ENCODE results near the gene MRPL53. TPM values are rescaled to one million over a fixed set of nuclear protein-coding genes. Genes with fewer than 3 reads are reported as not detected.

MRPL53 gene
- total and polyA plus RNA-seq, 9 of the 15 experiments (the other 6 are each of a cell fraction or from before 2014, with no cell fraction given) = 11.5 to 87.9 (median 41.1) TPM

- TF ChIP-seq HSF4 (CRISPR knock-in tag; IDR thresholded peaks at IDR 0.05; ENCODE audit: borderline replicate concordance) (no peak), TARDBP (IDR thresholded peaks at IDR 0.05) (no peak), ZFP1 (CRISPR knock-in tag; IDR thresholded peaks at IDR 0.05) (no peak), ZFP36 (IDR thresholded peaks at IDR 0.05; ENCODE audit: low read depth, low read length, partially characterized antibody) (no peak), ZNF140 (CRISPR knock-in tag; IDR thresholded peaks at IDR 0.05) (no peak), POLR2AphosphoS5 (IDR thresholded peaks at IDR 0.05; ENCODE audit: control insufficient read depth, insufficient read depth, low read depth, low read length) (peak; percentile 67; the same call in 1 of the 2 replicates), MED1 (CRISPR knock-in tag; IDR thresholded peaks at IDR 0.05; ENCODE audit: borderline replicate concordance) (no peak), HES1 (IDR thresholded peaks at IDR 0.05; ENCODE audit: low read depth) (no peak), NCOA4 (IDR thresholded peaks at IDR 0.05; ENCODE audit: partially characterized antibody) (no peak), SIX5 (IDR thresholded peaks at IDR 0.05; ENCODE audit: borderline replicate concordance in 1 of 2, insufficient read depth in 1 of 2, low read depth in 1 of 2, low read length in 2 of 2) (no peak), ARID1B (IDR thresholded peaks at IDR 0.05) (peak; percentile 15; the same call in 1 of the 2 replicates), NR1H2 (CRISPR knock-in tag; IDR thresholded peaks at IDR 0.05) (0 out of 2 replicates have a peak, but pooled peaks have one; percentile 29), FOXJ3 (CRISPR knock-in tag; IDR thresholded peaks at IDR 0.05) (no peak), THRA (IDR thresholded peaks at IDR 0.05) (no peak), FOXO4 (CRISPR knock-in tag; IDR thresholded peaks at IDR 0.05) (no peak), SMARCE1 (IDR thresholded peaks at IDR 0.05) (no peak), ADNP (tag; IDR thresholded peaks at IDR 0.05) (no peak), ZNF41 (CRISPR knock-in tag; conservative IDR thresholded peaks at IDR 0.05) (no peak), ATF3 (IDR thresholded peaks at IDR 0.05) (no peak), ATF3 (CRISPR knock-in tag; conservative IDR thresholded peaks at IDR 0.05) (no peak), ETS2 (tag; IDR thresholded peaks at IDR 0.05; ENCODE audit: borderline replicate concordance, poor library complexity, severe bottlenecking) (no peak), SRSF7 (optimal IDR thresholded peaks at IDR 0.05; ENCODE audit: low read depth, low read length) (no peak), CC2D1A (IDR thresholded peaks at IDR 0.05) (no peak), PURB (CRISPR knock-in tag; IDR thresholded peaks at IDR 0.05; ENCODE audit: low read depth) (no peak), RHOXF2B (CRISPR knock-in tag; conservative IDR thresholded peaks at IDR 0.05) (no peak)
Observed at GRCh38 chr2:74507145-74507925, 34.9 kb upstream of the MRPL53 start, which contains the start of gene PCGF1 (continued).
